ENCODE measurements around the gene PTPN5.

Gene PTPN5

GRCh38 chr11:18736590-18737148, 54.9 kb downstream of the PTPN5 start:
- DNase-seq, result no peak

GRCh38 chr11:18733202-18733601, 58.4 kb downstream of the PTPN5 start:
- DNase-seq, result no peak

GRCh38 chr11:18731949-18732821, 59.4 kb downstream of the PTPN5 start:
- DNase-seq, result peak; percentile 73

GRCh38 chr11:18731441-18731840, 60.2 kb downstream of the PTPN5 start:
- DNase-seq, result no peak

GRCh38 chr11:18730020-18730419, 61.6 kb downstream of the PTPN5 start:
- DNase-seq, result no peak

- no peak for DNase-seq
Measured at GRCh38 chr11:18729426-18729825, 62.2 kb downstream of the PTPN5 start.

GRCh38 chr11:18728658-18729057, 62.9 kb downstream of the PTPN5 start:
- DNase-seq, result no peak

GRCh38 chr11:18727479-18728236, 63.9 kb downstream of the PTPN5 start:
- no peak for DNase-seq

GRCh38 chr11:18726040-18726439, 65.6 kb downstream of the PTPN5 start, which contains the start of gene IGSF22:
IGSF22 (minus strand) TSS chr11:18726188; CDS start chr11:18724236, 1,952 bp downstream.
- DNase-seq, result no peak

- no peak for DNase-seq
Measured at GRCh38 chr11:18723991-18724390, 67.6 kb downstream of the PTPN5 start.

GRCh38 chr11:18722293-18722637, 69.3 kb downstream of the PTPN5 start:
- DNase-seq, result no peak

- DNase-seq, result peak; percentile 59
Measured at GRCh38 chr11:18721561-18722292, 69.9 kb downstream of the PTPN5 start.

- DNase-seq, result peak; percentile 78
Measured at GRCh38 chr11:18720808-18721560, 70.6 kb downstream of the PTPN5 start.

- no peak for DNase-seq
Measured at GRCh38 chr11:18720091-18720807, 71.3 kb downstream of the PTPN5 start.

GRCh38 chr11:18715476-18715875, 76.1 kb downstream of the PTPN5 start:
- DNase-seq, result no peak

GRCh38 chr11:18714443-18714780, 77.2 kb downstream of the PTPN5 start:
- no peak for DNase-seq

GRCh38 chr11:18713646-18714442, 77.8 kb downstream of the PTPN5 start:
- DNase-seq, result no peak

- no peak for DNase-seq
Measured at GRCh38 chr11:18710545-18710944, 81.1 kb downstream of the PTPN5 start.

- no peak for DNase-seq
Measured at GRCh38 chr11:18709414-18709813, 82.2 kb downstream of the PTPN5 start.

GRCh38 chr11:18707811-18708340, 83.7 kb downstream of the PTPN5 start:
- DNase-seq, result no peak

Data from activated CD4-positive, CD25-positive, alpha-beta regulatory T cell treated with anti-CD3 and anti-CD28 coated beads, Interleukin-2, amount 50 U/mL, for 72 hours (primary cell).